ENCODE measurements around the gene VMP1. TPM values are rescaled to one million over a fixed set of nuclear protein-coding genes. Genes with fewer than 3 reads are reported as not detected.
"Not testable (repeated sequence)": the region's sequence is repeated elsewhere in the genome, so short reads cannot be mapped to it uniquely, and the experiment has no call there.

Gene VMP1
- total RNA-seq, 6 experiments from 2014 or later = 121 to 155 (median 149) TPM

GRCh38 chr17:59752446-59752845 is 45.0 kb downstream of the VMP1 start:
- H3K4me3 Mint-ChIP-seq = no peak overlapping the region
- H3K4me1 Mint-ChIP-seq (ENCODE audit: low read depth) = peaks cover 58% of the 10 kb centered on the region
- H3K9me3 Mint-ChIP-seq = no peaks in the 10 kb centered on the region
- no peak for TF ChIP-seq CTCF (IDR thresholded peaks at IDR 0.05)
- no peaks in the 10 kb centered on the region; the same call in 1 of the 2 replicates for H3K36me3 Mint-ChIP-seq (ENCODE audit: low read depth)
- DNase-seq = peak; percentile 7
- peak overlapping the region; percentile 42 for H3K27ac Mint-ChIP-seq
- no peaks in the 10 kb centered on the region for H3K27me3 Mint-ChIP-seq (ENCODE audit: insufficient read depth)

- TF ChIP-seq CTCF (IDR thresholded peaks at IDR 0.05) = no peak
- H3K9me3 Mint-ChIP-seq = no peaks in the 10 kb centered on the region
- no peaks in the 10 kb centered on the region for H3K27me3 Mint-ChIP-seq (ENCODE audit: insufficient read depth)
- H3K27ac Mint-ChIP-seq = peak overlapping the region; percentile 42; the same call in 1 of the 2 replicates
- no peak overlapping the region for H3K4me3 Mint-ChIP-seq
- peaks cover 1% of the 10 kb centered on the region; the same call in 1 of the 2 replicates for H3K36me3 Mint-ChIP-seq (ENCODE audit: low read depth)
- H3K4me1 Mint-ChIP-seq (ENCODE audit: low read depth) = peaks cover 63% of the 10 kb centered on the region
- DNase-seq = no peak
Measured at GRCh38 chr17:59752922-59753321, 45.5 kb downstream of the VMP1 start.

DNA sequence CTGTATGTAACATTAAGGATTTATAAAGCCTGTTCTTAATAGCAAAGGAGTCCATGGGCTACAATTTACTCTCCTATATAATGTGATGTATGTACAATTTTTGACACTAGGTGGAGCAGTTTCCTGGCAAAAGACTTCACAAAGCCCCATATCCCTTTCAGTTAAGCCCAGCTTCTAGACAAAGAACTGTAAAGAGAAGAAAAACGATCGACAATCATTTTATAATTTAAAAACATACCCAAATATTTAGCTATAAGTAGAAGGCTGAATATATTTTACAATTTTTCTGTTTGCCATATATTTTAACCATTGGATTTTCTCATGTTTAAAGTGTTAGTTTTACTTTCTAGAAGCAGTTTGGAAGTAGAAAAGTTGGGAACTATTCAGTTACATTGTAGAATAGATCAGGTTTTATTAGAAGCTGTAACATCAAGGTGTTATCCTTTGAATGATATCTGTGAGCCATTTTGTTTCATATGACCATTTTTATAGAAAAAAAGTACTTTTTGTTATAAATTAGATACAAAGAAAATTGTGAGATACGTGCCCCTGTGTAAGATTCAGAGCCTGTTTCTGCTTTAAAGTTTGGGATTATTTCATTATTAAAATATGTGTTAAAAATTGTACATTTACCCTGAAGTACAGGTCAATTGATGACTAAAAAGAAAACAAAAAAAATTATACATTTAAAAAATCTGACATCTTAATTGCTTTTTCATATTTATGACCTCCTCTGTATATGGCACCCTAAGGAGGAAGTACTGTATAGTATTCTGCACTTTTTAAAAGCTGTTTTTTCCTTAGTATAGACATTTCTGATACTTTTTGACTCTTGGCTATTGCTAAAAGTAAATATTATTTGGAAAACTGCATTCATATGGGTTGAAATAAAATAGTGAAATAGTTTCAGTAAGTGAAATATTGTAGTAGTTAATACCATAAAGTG is 46.3 kb downstream of the VMP1 start:
- DNase-seq = peak; percentile 84
- H3K27me3 Mint-ChIP-seq (ENCODE audit: insufficient read depth) = no peaks in the 10 kb centered on the region
- peaks cover 68% of the 10 kb centered on the region for H3K4me1 Mint-ChIP-seq (ENCODE audit: low read depth)
- no peaks in the 10 kb centered on the region for H3K9me3 Mint-ChIP-seq
- peak overlapping the region; percentile 67 for H3K4me3 Mint-ChIP-seq
- TF ChIP-seq CTCF (IDR thresholded peaks at IDR 0.05) = peak; percentile 93
- peak overlapping the region; percentile 82 for H3K27ac Mint-ChIP-seq
- H3K36me3 Mint-ChIP-seq (ENCODE audit: low read depth) = peaks cover 5% of the 10 kb centered on the region; the same call in 1 of the 2 replicates

- Mint-ChIP-seq H3K9me3 (no peaks in the 10 kb centered on the region), H3K4me3 (peak overlapping the region; percentile 67), H3K36me3 (ENCODE audit: low read depth) (peaks cover 10% of the 10 kb centered on the region), H3K4me1 (ENCODE audit: low read depth) (peaks cover 70% of the 10 kb centered on the region), H3K27me3 (ENCODE audit: insufficient read depth) (no peaks in the 10 kb centered on the region), H3K27ac (peak overlapping the region; percentile 82)
- DNase-seq = peak; percentile 85
- no peak for TF ChIP-seq CTCF (IDR thresholded peaks at IDR 0.05)
Measured at GRCh38 chr17:59754552-59754951, 47.1 kb downstream of the VMP1 start.

DNA sequence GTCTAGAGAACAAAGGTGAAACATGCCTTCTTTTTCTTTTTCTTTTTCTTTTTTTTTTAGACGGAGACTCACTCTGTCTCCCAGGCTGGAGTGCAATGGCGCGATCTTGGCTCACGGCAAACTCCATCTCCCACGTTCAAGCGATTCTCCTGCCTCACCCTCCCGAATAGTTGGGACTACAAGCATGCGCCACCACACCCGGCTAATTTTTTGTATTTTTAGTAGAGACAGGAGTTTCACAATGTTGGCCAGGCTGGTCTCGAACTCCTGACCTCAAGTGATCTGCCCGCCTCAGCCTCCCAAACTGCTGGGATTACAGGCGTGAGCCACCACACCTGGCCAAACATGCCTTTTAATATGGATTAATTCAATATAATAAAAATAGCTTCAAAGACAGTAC is 47.6 kb downstream of the VMP1 start:
- H3K9me3 Mint-ChIP-seq; H3K27me3 Mint-ChIP-seq (ENCODE audit: insufficient read depth); DNase-seq: not testable (repeated sequence)
- Mint-ChIP-seq H3K4me1 (ENCODE audit: low read depth) (peaks cover 73% of the 10 kb centered on the region), H3K36me3 (ENCODE audit: low read depth) (peaks cover 15% of the 10 kb centered on the region), H3K27ac (peak overlapping the region; percentile 82), H3K4me3 (peak overlapping the region; percentile 67)

DNA sequence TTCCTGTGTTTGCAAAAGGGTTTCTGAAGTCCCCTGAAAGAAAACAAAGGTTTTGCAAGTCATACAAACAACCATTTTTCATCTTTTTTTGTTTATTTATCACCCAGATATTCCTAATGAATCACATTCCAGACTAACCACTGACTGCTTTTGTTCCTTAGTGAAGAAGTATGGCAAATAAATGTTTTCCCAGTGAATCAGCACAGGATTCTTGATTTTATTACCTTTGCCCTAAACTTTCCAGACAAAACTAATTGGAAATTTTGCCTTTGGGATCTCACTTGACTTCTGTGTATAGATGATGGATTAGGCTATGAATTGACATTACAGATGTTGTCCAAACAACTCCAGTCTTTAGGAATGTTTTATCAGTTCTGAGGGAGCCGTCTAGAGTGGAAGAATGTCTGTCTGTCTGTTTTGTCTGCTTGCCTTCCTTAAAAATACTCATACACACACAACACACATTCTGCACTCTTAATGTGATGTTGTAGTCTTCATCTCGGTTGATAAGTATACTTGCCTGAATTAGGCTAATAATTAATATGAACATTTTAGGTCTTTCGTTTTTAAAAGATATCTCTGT is 48.9 kb downstream of the VMP1 start:
- peak overlapping the region; percentile 18 for H3K4me3 Mint-ChIP-seq
- peaks cover 21% of the 10 kb centered on the region for H3K36me3 Mint-ChIP-seq (ENCODE audit: low read depth)
- H3K27ac Mint-ChIP-seq = peak overlapping the region; percentile 78
- H3K27me3 Mint-ChIP-seq (ENCODE audit: insufficient read depth) = no peaks in the 10 kb centered on the region
- peak; percentile 72 for DNase-seq
- H3K9me3 Mint-ChIP-seq = no peaks in the 10 kb centered on the region
- H3K4me1 Mint-ChIP-seq (ENCODE audit: low read depth) = peaks cover 77% of the 10 kb centered on the region
- TF ChIP-seq CTCF (IDR thresholded peaks at IDR 0.05) = no peak

Measured in HFFc6 (cell line).